ENCODE results near the gene SPG7.
A peak's percentile ranks its signal among the peaks of the same experiment; 100 is the strongest.

Gene SPG7

DNA sequence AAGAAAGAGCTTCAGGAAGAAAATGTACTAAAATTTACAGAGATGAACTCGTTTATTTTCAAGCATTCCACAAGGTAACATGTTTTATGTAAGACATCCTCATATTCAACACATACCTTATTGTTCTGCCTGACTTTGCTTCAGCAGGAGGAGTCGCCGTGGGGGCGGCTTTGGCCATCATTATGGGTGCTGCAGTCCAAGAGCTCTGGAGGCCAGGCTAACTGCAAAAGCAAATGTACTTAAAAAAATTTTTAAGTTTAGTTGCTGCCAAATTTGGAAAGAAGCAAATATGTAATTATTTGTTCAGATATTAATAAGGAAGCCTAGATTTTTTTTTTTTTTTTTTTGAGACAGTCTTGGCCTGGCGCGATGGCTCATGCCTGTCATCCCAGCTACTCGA, 4.1 kb upstream of the SPG7 start:
- H4K20me1 ChIP-seq (ENCODE audit: insufficient read depth, low read length, poor library complexity, severe bottlenecking): peaks cover 6% of the 10 kb centered on the region
- no peaks in the 10 kb centered on the region for H3K27me3 ChIP-seq (ENCODE audit: insufficient read depth, low read length, poor library complexity, severe bottlenecking)
- H3K79me2 ChIP-seq (ENCODE audit: insufficient read depth, low read length): peaks cover 14% of the 10 kb centered on the region; the same call in 1 of the 2 replicates
- no peaks in the 10 kb centered on the region for H3K9me3 ChIP-seq (ENCODE audit: insufficient read depth, low read depth, low read length)
- H3K9me2 ChIP-seq (replicated peaks; ENCODE audit: low read depth, low read length): no peaks in the 10 kb centered on the region
- no peak overlapping the region for H2AFZ ChIP-seq (ENCODE audit: low read length)
- no peaks in the 10 kb centered on the region for H3K36me3 ChIP-seq (ENCODE audit: insufficient read depth, low read length)
- TF ChIP-seq, protein P1, sequence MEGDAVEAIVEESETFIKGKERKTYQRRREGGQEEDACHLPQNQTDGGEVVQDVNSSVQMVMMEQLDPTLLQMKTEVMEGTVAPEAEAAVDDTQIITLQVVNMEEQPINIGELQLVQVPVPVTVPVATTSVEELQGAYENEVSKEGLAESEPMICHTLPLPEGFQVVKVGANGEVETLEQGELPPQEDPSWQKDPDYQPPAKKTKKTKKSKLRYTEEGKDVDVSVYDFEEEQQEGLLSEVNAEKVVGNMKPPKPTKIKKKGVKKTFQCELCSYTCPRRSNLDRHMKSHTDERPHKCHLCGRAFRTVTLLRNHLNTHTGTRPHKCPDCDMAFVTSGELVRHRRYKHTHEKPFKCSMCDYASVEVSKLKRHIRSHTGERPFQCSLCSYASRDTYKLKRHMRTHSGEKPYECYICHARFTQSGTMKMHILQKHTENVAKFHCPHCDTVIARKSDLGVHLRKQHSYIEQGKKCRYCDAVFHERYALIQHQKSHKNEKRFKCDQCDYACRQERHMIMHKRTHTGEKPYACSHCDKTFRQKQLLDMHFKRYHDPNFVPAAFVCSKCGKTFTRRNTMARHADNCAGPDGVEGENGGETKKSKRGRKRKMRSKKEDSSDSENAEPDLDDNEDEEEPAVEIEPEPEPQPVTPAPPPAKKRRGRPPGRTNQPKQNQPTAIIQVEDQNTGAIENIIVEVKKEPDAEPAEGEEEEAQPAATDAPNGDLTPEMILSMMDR (conservative IDR thresholded peaks at IDR 0.05; ENCODE audit: low read length): no peak
- TF ChIP-seq EZH2phosphoT487 (IDR thresholded peaks at IDR 0.05; ENCODE audit: borderline replicate concordance): no peak
- H3K4me1 ChIP-seq (ENCODE audit: insufficient read depth, low read length, poor library complexity, severe bottlenecking): peaks cover 11% of the 10 kb centered on the region
- H3K9ac ChIP-seq (ENCODE audit: low read depth, low read length, poor library complexity, severe bottlenecking): no peak overlapping the region
- H3K4me3 ChIP-seq (ENCODE audit: low read length, poor library complexity, severe bottlenecking): no peak overlapping the region
- no peaks in the 10 kb centered on the region for H3F3A ChIP-seq (ENCODE audit: low read depth)
- no peak overlapping the region for H3K4me2 ChIP-seq (ENCODE audit: low read depth, low read length, poor library complexity, severe bottlenecking)

DNA sequence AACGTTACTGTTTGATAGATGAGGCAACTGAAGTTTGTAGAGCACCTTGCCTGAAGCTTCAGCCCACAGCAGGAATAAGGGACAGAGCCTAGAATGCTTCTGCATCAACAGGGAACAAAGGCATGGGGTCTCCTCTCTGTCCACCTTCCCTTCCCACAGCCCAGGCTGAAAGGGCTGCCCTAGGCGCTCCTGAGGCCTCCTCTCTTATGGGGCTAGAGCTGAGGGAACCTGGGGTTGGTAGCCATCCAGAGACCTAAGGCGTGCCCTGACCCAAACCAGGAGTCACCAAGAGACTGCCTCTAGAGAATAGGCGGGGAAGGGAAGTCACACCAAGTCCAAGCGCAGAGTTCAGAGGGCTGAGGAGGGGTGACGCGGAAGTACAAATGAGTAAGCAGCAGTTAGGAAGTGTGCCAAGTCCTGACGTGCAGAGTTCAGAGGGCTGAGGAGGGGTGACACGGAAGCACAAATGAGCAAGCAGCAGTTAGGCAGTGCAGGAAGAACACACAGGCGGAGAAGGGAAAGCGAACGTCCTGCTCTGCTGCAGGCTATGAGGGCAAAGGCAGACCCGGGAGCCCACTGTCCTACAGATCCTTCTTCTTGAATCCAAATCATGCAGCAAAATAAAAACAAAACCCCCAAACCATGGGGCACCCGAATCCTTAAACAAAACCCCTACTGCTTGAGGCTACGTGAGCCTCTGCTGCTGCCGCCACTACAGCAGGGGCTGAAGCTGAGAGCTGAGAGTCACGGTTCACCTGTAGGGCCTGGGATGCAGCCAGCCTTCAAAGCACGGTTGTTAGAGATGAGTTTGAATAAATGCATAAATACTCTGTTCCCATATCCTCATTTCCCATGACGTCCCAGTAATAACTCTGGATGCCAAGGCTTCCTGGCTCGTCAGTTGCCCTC, 2.7 kb upstream of the SPG7 start:
- Histone ChIP-seq H4K20me1 (ENCODE audit: insufficient read depth, low read length, poor library complexity, severe bottlenecking) (peaks cover 6% of the 10 kb centered on the region), H3K9ac (ENCODE audit: low read depth, low read length, poor library complexity, severe bottlenecking) (peak overlapping the region; percentile 84), H3K4me2 (ENCODE audit: low read depth, low read length, poor library complexity, severe bottlenecking) (peak overlapping the region; percentile 83), H3K4me3 (ENCODE audit: low read length, poor library complexity, severe bottlenecking) (peak overlapping the region; percentile 67), H3K4me1 (ENCODE audit: insufficient read depth, low read length, poor library complexity, severe bottlenecking) (peaks cover 11% of the 10 kb centered on the region), H3K9me3 (ENCODE audit: insufficient read depth, low read depth, low read length) (no peaks in the 10 kb centered on the region), H2AFZ (ENCODE audit: low read length) (peak overlapping the region; percentile 42; the same call in 1 of the 2 replicates), H3K79me2 (ENCODE audit: insufficient read depth, low read length) (peaks cover 28% of the 10 kb centered on the region), H3K36me3 (ENCODE audit: insufficient read depth, low read length) (no peaks in the 10 kb centered on the region), H3F3A (ENCODE audit: low read depth) (no peaks in the 10 kb centered on the region), H3K27me3 (ENCODE audit: insufficient read depth, low read length, poor library complexity, severe bottlenecking) (no peaks in the 10 kb centered on the region), H3K9me2 (replicated peaks; ENCODE audit: low read depth, low read length) (no peaks in the 10 kb centered on the region)
- TF ChIP-seq, protein P1 (conservative IDR thresholded peaks at IDR 0.05; ENCODE audit: low read length): no peak
- TF ChIP-seq EZH2phosphoT487 (IDR thresholded peaks at IDR 0.05; ENCODE audit: borderline replicate concordance): no peak

DNA sequence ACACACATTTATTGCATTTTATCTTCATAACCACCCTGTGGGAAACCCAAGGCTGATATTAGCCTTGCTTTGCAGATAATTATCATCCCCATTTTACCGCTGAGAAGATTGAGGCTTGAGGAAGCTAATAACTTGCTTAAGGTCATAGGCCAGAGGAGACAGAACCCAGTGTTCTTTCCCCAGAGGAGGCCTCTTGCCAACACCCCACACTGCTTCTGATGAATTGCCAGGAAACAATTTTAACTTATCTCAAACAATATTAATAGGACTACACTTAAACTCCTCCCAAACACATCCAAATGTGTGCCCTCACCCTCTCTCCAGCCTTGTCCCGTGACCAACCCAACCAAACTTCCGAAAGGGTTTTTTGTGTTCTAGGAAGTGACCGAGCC, 2.1 kb upstream of the SPG7 start:
- no peaks in the 10 kb centered on the region for H3F3A ChIP-seq (ENCODE audit: low read depth)
- H3K4me2 ChIP-seq (ENCODE audit: low read depth, low read length, poor library complexity, severe bottlenecking): peak overlapping the region; percentile 83
- no peaks in the 10 kb centered on the region for H3K27me3 ChIP-seq (ENCODE audit: insufficient read depth, low read length, poor library complexity, severe bottlenecking)
- peak overlapping the region; percentile 84 for H3K9ac ChIP-seq (ENCODE audit: low read depth, low read length, poor library complexity, severe bottlenecking)
- peaks cover 6% of the 10 kb centered on the region for H4K20me1 ChIP-seq (ENCODE audit: insufficient read depth, low read length, poor library complexity, severe bottlenecking)
- H3K4me1 ChIP-seq (ENCODE audit: insufficient read depth, low read length, poor library complexity, severe bottlenecking): peaks cover 11% of the 10 kb centered on the region
- H3K9me3 ChIP-seq (ENCODE audit: insufficient read depth, low read depth, low read length): no peaks in the 10 kb centered on the region
- peak overlapping the region; percentile 67 for H3K4me3 ChIP-seq (ENCODE audit: low read length, poor library complexity, severe bottlenecking)
- TF ChIP-seq, protein P1 (conservative IDR thresholded peaks at IDR 0.05; ENCODE audit: low read length): no peak
- no peak for TF ChIP-seq EZH2phosphoT487 (IDR thresholded peaks at IDR 0.05; ENCODE audit: borderline replicate concordance)
- peaks cover 34% of the 10 kb centered on the region for H3K79me2 ChIP-seq (ENCODE audit: insufficient read depth, low read length)
- no peaks in the 10 kb centered on the region for H3K9me2 ChIP-seq (replicated peaks; ENCODE audit: low read depth, low read length)
- H2AFZ ChIP-seq (ENCODE audit: low read length): no peak overlapping the region
- no peaks in the 10 kb centered on the region for H3K36me3 ChIP-seq (ENCODE audit: insufficient read depth, low read length)
